Nucleus accumbens (tissue), 56 donors: Measurements from ENCODE around the gene CD40.

ENCODE experiments used
- DNase-seq, 56 donors: peaks; one replicate each; lab custom pipeline; 2025; lab: John Stamatoyannopoulos, UW

CD40 gene

DNA sequence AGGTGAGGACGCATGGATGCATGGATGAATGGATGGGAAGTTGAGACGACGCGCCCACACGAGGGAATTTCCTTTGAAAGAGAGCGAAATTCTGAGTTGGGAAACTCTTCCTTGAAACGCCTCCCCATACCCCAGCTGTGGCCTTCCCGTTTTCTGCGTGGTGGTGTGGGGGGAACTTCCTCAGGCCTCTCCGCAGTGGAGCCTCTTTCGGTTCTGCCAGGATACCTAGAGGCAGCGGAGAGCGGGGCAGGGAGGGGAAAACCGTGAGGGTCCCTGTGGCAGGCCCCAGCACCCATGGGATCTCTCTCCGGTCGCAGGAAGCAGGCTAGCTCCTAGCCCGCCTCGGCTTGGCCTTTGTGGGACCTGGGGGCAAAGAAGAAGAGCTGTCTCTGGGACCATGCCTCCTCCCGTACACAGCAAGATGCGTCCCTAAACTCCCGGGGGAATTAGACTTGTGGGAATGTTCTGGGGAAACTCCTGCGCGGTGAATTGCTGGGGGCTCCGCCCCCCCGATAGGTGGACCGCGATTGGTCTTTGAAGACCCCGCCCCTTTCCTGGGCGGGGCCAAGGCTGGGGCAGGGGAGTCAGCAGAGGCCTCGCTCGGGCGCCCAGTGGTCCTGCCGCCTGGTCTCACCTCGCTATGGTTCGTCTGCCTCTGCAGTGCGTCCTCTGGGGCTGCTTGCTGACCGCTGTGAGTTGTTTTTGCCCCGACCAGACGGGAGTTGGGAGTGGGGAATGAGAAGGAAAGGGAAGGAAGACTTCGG, at the start of gene CD40:
Gene CD40, plus strand, starts transcription at position 611 of the 764 bp plus-strand sequence. Its CDS starts 30 bp downstream, at position 641.
- peak in 45 of 56 donors; percentile 5 to 73 (median 37) for DNase-seq

DNA sequence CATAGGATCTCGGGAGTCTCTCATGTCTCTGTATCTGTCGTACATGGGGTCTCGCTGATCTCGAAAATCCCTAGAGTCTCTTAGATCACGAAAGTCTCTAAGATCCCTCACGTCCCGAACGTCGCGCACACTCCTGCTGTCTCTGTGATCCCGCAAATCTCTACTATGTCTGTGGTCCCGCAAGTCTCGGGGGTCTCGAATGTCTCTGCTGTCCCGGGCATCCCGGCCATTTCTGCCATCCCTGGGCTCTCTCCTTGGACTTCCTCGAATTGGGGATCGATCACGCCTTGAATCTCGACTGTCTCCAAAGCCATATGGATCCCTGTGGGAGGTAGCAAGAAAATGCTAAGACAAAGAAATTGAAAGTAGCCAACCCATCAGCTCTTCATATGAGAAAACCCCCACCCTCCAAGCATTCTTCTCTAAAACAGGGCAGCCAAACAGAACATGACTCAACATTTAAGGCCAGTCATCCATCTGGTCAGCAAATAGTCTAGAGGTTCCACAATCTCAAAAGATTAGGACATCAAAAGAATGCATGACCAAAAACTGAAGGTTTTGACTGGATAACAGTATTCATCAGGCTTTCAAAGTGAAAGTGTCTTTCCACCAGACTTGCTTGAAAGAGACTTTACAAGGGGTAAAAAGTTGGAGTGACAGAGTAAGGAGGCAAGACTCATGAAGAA, 47.8 kb upstream of the CD40 start:
- no peak for DNase-seq

DNA sequence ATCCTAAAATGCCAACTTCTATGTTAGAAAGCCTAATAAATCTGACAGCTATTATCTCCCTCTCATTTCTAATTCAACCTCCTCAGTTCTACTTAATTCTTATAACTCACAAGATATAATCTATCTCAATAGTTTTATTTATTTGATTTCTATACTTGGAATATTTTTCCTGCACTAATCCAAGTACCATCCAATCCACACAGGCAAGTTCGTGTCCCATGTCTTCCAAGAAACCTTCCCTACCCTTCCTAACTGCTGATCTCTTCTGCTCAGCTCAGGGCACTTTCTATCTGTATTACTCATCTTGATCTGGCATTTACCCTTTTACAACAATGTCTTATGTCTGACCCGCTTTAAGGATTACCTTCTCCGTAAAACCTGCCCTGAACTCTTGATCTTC, 46.5 kb upstream of the CD40 start:
- no peak for DNase-seq

DNA sequence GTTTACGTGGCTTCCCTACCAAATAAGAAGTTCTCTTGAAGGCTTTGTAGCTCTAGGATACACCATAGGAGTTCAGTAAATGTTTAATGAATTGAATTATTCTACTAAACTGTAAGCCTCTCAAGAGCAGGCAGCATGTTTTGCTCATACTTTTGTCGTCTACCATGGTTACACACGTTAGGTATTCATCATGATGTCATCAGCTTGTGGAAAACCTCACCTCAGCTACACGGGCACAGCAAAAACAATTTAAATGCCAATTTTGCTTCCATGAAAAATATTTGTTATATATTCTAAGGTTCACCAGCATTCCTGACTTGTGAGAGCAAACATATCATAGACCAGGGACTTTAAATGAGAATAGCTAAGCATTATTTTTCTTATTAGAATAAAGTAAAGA, 45.1 kb upstream of the CD40 start:
- no peak for DNase-seq

DNA sequence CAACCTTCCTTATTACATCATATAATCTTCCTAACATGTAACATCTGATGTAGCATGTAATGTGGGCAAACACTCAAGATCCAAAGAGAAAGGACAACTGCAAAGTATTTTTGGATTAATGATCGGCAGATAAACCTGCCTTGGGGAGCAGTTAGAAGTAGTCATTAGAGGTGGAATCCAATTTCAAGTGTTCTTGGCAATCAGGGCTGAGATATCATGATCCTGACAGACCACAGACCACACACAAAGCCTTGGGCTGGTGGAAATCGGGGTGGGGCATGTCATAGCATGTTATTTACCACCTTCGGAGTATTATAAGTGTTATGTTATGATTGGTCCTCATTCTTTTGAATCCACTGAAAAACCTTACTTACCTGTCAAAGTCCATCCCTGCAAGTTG, 44.7 kb upstream of the CD40 start:
- DNase-seq = no peak

DNA sequence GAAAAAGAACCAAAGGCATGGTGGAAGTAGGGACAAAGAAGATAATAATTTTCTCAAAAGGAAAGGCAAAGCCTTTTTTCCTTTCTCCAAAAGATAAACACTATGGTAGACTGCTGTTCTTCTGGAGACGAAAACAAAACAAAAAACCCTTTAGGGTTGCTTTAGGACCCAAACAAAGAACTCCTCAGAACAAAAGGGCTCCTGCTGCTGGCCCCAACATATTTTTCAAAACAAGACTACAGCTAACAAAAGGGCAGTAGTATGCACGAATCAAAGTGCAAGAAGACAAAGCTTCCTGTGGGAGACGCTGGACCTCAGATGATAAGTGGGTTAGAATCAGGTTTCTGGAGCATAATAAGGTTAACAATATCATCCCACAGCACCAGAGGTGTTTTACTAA, 44.1 kb upstream of the CD40 start:
- no peak for DNase-seq

DNA sequence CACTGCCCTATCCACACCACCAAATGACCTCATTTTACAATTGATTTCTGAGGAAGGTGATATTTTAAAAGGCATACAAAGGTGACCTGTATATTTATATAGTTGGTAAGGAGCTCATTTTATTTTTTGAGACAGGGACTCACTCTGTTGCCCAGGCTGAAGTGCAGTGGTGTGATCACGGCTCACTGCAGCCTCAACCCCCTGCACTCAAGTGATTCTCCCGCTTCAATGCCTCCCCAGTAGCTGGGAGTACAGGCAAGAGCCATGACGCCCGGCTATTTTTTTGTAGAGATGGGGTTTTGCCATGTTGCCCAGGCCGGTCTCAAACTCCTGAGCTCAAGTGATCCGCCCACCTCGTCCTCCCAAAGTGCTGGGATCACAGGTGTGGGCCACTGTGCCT, 41.3 kb upstream of the CD40 start:
- no peak for DNase-seq

DNA sequence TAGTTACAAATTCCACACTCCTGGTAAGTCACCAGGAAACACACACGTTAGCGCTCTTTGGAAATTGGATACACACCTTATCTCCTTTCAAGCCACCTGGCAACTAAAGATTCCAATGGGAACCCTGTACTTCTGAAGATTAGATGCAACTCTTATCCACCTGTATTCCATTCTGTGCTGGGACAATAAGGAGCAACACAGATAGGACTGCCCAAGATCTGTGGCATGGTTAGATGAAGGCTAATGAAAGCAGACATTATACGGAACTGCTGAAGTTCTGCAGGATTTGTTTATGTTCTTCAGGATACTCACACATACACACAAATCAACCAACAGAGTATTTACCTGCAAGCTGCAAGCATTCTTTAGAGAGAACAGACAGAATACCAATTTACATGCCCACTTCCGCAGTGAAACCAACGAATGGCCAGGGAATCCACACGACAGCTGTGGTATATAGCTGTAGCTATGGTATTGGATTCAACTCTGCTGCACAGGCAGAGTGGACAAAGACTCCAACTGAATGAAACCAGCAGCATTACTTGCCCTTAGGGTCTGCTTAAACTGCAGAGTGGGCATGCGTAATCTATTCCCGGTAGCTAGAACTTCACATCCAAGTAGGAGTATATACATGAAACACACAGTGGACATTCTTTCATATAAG, 40.3 kb upstream of the CD40 start:
- no peak for DNase-seq

DNA sequence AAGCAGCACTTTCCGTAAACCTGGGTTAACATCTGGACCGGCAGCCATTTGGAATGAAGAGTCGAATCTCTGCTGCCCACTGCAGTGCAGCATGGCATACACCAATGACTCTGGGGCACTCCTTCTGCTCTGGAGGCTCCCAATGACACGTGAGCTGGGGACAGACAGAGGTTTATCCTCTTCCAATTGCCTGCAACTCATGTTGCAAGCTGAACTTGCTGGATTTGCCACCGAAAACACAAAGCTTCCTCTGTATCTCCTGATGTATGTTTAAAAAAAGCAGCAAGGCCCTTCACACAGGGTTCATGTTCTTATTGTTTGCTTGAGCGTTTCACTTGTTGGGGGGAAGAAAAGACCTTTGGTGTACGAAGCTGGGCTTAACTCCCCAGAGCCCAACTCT, 39.2 kb upstream of the CD40 start:
- DNase-seq = peak in 9 of 56 donors; percentile 11 to 34 (median 21)

DNA sequence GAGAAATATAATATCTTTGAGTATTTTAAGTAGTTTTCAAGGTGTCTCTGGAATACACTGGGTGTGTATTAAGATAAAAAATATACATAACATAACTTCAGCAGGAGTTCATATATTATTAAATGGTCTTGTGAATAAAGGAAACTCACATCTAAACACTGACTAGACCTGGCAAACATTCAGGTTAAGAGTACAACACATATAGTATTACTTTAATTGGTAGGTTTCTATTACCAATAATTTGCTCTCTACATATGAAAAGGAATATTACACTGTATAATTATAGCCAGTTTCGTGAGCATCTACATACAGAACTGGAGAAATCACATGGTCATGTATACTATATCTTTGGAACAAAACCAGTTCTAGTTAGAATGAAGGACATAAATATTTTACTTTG, 37.0 kb upstream of the CD40 start:
- no peak for DNase-seq

DNA sequence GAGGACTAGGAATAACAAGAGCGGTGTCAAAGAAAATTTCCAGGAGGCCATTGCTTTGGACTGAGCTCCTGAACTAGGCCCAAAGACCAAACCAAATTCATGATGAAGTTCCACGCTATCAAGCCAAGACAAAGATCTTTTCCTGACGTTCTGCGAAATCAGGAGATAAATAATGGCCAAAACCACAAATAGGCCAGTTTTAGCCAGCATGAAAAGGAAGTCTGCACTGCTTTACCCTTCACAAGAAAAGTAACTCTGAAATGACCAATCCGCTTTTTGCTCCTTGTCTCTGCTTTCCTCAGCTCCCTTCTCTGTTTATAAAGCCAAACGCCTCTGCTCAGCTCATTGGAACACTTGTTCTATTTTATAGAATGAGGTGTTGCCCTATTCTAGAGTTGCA, 35.0 kb upstream of the CD40 start:
- no peak for DNase-seq

DNA sequence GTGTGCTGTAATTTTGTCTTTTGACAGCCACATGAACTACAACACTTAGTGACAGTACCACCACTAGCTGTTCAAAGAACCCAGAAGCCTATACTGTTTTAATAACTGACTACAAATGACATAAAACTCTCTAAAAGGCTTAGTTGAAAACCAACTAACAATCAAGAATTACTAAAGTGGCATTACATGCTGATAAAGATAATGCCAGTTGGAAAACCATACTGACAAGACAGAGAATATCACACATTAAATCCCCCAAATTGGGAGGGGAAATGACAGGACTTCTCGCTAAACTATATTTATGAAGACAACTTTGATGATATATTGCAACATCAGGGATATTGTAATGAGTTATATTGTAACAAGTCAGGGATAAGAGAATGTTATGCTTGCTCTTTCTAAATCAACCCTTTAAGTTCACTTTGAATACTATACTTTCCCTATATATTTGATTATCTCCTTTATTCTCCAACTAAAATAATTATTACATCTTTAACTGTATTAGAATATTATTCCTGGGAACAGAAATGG, 34.5 kb upstream of the CD40 start:
- DNase-seq = no peak

DNA sequence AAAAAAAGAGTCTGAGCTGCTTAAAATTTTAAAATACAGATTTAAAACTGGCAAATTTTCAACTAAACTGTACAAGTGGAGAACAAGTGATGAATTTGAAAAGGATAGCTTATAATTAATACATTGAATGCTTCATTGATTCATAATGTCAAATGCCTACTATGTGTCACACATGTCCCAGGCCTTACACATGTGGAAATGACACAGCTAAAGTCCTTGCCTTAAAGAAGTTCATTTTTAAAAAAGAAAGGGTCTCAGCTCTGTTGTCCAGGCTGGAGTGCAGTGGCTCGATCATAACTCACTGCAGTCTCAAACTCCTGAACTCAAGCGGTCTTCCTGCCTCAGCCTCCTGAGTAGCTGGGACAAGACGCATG, 33.3 kb upstream of the CD40 start:
- DNase-seq = no peak

DNA sequence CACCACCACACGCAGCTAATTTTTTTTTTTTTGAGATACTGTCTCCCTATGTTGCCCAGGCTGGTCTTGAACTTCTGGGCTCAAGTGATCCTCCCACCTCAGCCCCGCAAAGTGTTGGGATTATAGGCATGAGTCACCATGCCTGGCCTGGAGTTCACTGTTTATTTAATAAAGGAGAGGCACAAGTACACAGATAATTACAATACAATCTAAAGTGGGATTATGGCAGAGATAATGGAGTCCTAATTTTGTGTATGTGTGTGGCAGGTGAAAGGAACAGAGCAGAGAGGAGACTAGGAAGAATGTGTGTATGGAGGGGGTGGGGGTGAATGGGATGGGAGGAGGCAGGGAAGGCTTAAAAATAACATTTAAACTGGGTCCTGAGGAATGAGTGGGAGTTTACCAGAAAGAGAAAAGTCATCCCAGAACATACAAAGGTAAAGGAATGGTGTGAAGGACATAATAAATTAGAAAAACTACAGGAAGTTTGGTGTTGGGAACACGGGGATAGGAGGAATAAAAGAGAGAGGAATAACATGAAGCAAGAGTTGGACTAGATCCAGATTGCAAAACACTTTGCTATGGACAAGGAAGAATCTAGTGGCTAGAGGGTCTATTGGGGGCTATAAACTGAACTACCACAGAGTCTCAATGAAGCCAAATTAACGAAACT, 32.8 kb upstream of the CD40 start:
- no peak for DNase-seq

DNA sequence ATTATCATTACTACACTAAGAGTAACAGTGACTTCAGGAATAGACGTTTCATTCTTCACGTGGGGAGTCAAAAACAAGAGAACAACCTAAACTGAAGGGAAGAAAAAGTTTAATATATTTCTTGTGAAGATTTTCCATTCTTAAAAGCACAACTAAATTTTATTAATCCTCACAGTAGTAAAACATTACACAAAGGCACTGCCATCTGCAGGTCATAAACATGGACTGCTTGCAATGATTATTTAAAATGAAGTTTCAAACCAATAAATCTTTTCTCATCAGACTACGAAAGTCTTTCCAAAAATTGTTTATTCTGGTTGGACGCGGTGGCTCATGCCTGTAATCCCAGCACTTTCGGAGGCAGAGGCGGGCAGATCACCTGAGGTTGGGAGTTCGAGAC, 31.0 kb upstream of the CD40 start:
- no peak for DNase-seq

DNA sequence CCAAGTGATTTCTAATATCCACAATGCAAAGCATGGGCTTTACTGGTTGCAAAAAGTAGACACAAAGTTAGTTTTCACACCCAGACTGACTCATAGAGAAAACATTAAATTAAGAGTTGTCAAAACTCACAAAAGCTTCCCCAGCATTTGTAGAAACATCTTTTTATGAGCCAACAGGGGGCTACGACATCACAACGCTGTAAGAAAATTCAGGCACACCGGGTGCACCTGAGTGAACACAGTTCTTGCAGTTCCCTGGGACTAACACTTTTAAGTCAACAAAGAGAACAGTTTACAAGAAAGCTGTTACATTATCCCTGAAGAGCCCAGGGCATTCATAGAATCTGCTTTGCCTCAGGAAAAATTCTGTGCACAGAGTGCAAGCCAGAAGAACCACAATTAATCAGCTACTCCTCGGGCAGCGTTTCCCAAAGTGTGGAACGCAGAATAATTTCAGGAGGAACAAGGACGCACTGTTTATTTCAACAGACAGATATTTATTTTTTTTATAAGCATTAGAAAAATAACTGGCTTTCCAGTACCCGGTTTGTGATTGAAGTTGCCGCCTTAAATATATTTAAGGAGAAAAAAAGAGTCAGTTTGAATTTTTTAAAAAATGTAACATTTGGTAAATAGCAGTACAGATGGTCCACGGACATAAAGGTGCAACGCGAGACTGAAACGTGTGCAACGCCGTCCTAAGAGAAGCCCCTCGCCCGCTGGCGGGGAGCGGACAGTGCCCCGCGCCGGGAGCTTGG, 29.5 kb upstream of the CD40 start:
- DNase-seq = peak in 1 of 56 donors; percentile 9

DNA sequence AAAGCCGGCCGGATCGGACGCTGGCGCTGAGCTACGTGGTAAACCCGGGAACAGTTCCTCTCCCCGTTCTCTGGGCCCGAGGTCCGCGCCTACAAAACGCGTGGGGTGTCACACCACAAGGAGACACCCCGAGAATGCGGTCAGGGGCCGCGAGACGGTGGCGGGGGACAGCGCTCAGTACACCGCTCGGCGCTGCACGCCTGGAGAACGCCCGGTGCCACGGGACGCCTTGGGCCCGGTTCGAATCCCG, 29.0 kb upstream of the CD40 start:
- DNase-seq = peak in 8 of 56 donors; percentile 41 to 84 (median 64)

DNA sequence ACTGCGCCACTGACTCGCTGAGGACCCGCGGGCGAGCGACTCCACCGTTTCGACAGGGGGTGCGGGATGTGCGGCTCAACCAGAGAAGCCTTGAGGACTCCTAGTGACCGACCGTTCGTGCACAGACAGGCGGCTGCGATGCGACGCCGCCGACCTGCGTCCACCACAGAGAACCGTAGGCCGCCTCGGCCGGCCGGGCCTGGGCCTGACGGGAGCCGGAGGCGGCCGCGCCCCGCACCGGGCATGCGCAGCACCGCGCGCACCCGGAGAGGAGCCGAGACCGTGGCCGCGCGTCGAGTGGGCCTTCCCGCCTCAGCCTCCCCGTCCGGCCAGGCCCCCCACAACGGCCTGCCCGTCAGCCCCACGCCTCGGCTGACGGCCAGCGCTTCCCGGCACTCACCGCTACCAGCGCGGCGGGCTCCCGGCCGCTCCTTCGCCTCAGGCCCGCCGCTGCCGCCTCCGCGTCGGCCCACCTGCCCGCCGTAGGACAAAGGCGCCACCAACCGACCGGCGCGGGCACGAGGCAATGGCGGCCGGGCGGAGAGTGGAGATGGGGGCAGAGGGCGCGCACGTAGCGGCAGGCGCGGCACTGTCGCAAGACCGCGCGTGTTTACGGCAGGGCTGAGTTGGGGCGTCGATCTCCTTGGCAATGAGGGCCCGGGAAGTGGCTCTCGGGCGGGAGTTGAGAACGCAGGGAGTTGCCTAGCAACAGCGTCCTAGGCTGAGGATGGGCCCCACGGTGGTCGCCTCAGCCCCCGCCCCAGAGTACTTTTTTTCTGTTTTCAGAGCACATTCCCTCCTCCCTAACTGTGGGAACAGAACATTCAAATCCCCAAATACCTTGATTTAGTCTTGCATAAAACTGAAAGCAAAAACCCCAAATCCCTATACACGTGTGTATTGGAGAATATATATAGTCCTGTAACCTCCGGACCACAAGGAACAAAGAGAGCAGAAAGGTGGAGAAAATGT, 28.4 kb upstream of the CD40 start, which contains the start of gene NCOA5:
Gene NCOA5, minus strand, starts transcription at position 546 of the 972 bp plus-strand sequence. CDS start 10,538 bp downstream, outside the sequence.
- peak; percentile 71 to 99 (median 94) for DNase-seq
